Spleen (tissue), 7 donors: ENCODE data around the gene SORCS1.

ENCODE experiments used
- CTCF ChIP-seq, 11 experiments: fragments of 200-600 bp in 7 of 11; fragments of 450-650 bp in 4 of 11; sonication (generic) in 4 of 11; IDR thresholded peaks in 8 of 11; conservative IDR thresholded peaks in 3 of 11; 1 replicate in 7 of 11; 2 replicates in 4 of 11; pipeline versions ENCODE4 v1.4.0 to v1.8.0; 2016 to 2021; ENCODE audit warnings: antibody characterized with exemption in 11 of 11, inconsistent platforms in 4 of 11, mild to moderate bottlenecking in 1 of 11
- POLR2A ChIP-seq, 3 donors: fragments of 450-650 bp; IDR thresholded peaks; one replicate each; pipeline ENCODE4 v1.5.1; 2017; ENCODE audit warnings: antibody characterized with exemption in 3 of 3, mild to moderate bottlenecking in 1 of 3
- POLR2AphosphoS5 ChIP-seq, 3 donors: sonication (generic); formaldehyde crosslinking; IDR thresholded peaks; one replicate each; pipeline ENCODE4 v1.5.1; 2017; ENCODE audit warnings: antibody characterized with exemption in 3 of 3
- donor health status: DM: no; HTN: no; CAD: no; lungs with moderate emphysema.
- donor health status: DM: no; HTN: no; CAD: no.
- donor health status: DM: no; HTN: no; CAD: no.

- TF ChIP-seq POLR2A (IDR thresholded peaks at IDR 0.05) (no peak), POLR2AphosphoS5 (IDR thresholded peaks at IDR 0.05) (no peak), CTCF (IDR thresholded peaks at IDR 0.05 in 8 of 11, conservative IDR thresholded peaks at IDR 0.05 in 3 of 11) (no peak)
These were observed 25.3 kb downstream of the SORCS1 start for GRCh38 chr10:107139237-107139636.
